GM12891 (cell line): Measurements from ENCODE around the gene ASIC2.

Source experiments
- POLR2AphosphoS5 ChIP-seq: IDR thresholded peaks from 2 replicates; pipeline ENCODE4 v1.6.1; 2011; ENCODE audit warnings: low read depth, low read length, control low read depth
- TAF1 ChIP-seq: IDR thresholded peaks from 2 replicates; pipeline ENCODE4 v1.6.1; 2011; ENCODE audit warnings: low read depth, low read length, control low read depth

DNA sequence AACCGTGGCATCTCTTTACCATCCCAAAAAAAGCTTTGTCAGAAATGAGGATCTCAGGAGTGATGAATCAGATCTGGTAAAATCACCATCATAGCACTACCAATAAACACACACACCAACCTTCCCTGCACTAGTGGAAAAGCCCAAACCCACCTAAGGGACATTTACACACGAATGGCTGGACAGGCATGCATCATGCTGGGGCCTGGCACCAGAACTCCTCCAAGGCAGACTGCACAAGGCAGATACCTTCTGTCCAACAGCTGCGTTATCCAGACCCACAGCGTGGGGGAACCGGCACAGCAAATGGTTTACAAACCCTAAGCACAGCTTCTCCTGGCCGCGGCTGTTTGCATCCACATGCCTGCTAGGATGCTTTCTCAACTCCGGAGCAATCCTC lies 2.8 kb downstream of the ASIC2 start:
- TF ChIP-seq TAF1 (no peak), POLR2AphosphoS5 (no peak)
